Activated CD8-positive, alpha-beta memory T cell treated with anti-CD3 and anti-CD28 coated beads, Interleukin-2, amount 50 U/mL, for 4 hours (primary cell): ENCODE results near the gene GTF2H4.
A peak's percentile ranks its signal among the peaks of the same experiment; 100 is the strongest.
"Not testable (repeated sequence)": the region's sequence is repeated elsewhere in the genome, so short reads cannot be mapped to it uniquely, and the experiment has no call there.

ENCODE experiments used
- DNase-seq: peaks from one replicate; pipeline ENCODE4 v3.0.0-alpha.2; 2020

Gene GTF2H4

DNA sequence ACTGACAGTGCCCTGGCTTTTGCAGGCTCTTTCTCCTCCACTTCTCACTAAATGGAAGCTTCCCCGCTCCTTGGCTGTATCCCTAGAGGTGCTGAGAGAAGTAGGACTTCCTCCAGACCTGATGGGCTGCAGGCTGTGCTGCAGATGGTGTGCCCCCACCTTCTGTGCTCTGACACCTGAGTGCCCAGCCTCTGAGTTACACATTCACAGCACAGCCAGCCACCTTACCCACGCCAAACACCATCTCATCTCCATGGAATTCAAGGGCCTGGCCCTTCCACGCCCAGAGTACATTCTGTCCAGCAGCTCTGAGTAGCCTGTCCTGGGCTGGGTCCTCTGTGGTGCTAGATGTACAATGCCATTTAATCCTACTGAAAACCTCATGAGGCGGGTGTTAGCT, 18.6 kb downstream of the GTF2H4 start:
- no peak for DNase-seq

DNA sequence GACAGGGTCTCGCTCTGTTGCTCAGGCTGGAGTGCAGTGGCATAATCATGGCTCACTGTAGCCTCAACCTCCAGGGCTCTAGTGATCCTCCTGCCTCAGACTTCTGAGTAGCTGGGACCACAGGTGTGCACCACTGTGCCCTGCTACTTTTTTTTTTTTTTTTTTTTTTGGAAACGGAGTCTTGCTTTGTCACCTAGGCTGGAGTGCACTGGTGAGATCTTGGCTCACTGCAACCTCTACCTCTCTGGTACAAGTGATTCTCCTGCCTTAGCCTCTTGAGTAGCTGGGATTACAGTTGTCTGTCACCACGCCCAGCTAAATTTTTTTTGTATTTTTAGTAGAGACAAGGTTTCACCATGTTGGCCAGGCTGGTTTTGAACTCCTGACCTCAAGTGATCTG, 19.1 kb downstream of the GTF2H4 start:
- DNase-seq, result not testable (repeated sequence)

- DNase-seq, result no peak
These were observed 20.7 kb downstream of the GTF2H4 start for GRCh38 chr6:30928677-30929076.

GRCh38 chr6:30930506-30930905, 22.5 kb downstream of the GTF2H4 start:
- no peak for DNase-seq

GRCh38 chr6:30931272-30931671, 23.3 kb downstream of the GTF2H4 start:
- DNase-seq, result no peak

DNA sequence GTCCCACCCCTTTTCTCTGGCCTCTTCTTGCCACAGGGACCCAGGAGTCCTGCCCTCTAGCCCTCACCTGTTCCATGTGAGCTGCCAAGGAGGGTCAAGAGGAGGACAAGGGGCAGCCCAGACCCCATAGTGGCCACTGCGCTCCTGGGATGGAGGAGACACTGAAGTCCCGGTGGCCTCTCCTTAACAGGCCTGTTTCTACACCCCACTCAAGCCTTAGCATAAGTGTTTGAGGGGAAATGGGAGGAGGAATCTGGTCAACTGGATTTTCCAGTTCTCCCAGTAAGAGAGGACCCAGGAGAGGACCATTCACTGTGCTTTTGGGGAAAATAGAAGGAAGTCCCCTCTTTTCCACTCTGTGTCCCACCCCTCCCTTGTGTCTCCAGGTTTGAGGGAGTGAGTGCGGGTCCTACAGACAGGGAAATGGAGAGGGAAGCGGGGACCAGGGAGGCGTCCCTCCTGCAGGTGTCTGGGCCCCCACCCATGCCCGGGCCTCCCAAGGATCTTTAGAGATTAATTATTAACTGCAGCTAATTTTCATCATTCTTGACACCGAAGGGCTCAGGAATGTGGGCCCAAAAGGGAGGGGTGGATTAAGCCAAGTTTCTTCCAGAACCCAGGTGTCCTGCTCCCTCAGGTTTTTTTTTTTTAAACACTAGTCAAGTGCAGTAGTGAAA, 24.1 kb downstream of the GTF2H4 start, which contains the start of gene SFTA2:
TSS of gene SFTA2 (minus strand) at position 202 of the 677 bp plus-strand sequence. CDS start at position 128, 74 bp downstream.
- DNase-seq, result no peak

- DNase-seq, result no peak
These were observed 24.8 kb downstream of the GTF2H4 start for GRCh38 chr6:30932665-30933365.

DNA sequence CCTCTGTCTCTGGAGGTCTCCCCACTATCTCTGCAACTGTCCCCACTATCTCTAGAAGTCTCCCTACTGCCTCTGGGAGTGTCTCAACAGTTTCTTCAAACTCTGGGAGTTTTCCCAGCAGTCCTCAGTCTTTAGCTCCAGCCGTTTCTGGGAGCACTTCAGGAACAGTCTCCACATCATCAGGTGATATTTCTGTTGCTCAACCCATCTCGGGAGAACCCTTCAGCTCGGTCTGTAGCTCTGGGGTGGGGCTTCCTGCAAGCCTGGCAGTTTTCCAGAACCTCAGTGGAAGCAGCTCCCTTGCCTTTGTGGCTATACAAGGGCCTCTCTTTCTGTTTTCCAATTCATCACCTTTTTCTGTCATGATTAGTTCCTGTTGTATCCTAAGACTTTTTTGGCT, 27.0 kb downstream of the GTF2H4 start:
- DNase-seq, result no peak

- DNase-seq, result no peak
These were observed 29.3 kb downstream of the GTF2H4 start for GRCh38 chr6:30937265-30937664.

DNA sequence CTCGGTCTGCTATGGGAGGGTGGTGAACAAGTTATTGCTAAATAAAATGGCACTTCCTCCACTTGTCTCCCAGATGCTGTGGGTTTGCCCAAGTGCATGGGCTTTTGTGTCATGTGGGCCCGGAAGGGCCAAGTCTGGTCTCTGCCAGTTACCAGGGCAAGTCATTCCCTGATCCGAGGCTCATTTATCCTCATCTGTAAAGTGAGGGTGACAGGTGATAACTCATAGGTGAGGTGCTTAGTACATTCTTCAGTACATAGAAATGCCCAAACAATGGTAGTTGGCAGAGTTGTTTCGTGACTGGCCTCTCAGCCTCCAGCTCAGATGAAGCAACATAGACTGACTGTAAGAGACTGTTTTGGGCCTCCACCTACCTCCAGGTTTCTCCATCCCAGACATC, 30.7 kb downstream of the GTF2H4 start:
- DNase-seq, result no peak

GRCh38 chr6:30939473-30939872, 31.5 kb downstream of the GTF2H4 start:
- no peak for DNase-seq

GRCh38 chr6:30940361-30940986, 32.5 kb downstream of the GTF2H4 start, which contains the start of gene MUCL3:
MUCL3 (plus strand) TSS chr6:30940973; CDS start chr6:30941000, 27 bp downstream.
- DNase-seq, result no peak

- DNase-seq, result no peak
These were observed 34.5 kb downstream of the GTF2H4 start for GRCh38 chr6:30942338-30943060.

DNA sequence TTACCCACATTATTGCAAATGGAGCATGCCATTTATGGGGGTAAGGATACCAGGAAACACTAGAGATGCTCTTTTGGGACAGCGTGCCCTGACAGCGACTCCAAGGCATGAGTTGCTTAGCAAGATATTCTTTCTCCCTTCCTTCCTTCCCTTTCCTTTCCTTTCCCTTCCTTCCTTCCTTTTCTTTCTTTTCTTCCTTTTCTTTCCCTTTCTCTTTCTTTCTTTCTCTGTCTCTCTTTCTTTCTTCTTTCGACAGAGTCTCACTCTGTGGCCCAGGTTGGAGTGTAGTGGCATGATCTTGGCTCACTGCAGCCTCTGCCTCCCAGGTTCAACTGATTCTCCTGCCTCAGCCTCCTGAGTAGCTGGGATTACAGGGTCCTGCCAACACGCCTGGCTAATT, 36.0 kb downstream of the GTF2H4 start:
- DNase-seq, result no peak

DNA sequence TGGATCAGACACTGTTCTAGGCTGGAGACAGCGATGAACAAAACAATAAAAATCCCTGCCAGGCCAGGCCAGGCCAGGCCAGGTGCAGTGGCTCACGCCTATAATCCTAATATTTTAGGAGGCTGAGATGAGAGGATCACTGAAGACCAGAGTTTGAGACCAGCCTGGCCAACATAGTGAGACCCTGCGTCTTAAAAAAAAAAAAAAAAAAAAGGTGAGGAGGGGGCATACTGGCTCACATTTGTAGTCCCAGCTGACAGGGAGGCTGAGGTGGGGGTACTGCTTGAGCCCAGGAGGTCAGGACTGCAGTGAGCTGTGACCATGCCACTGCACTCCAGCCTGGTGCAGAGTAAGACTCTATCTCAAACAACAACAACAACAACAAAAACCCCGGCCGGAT, 37.3 kb downstream of the GTF2H4 start:
- no peak for DNase-seq

DNA sequence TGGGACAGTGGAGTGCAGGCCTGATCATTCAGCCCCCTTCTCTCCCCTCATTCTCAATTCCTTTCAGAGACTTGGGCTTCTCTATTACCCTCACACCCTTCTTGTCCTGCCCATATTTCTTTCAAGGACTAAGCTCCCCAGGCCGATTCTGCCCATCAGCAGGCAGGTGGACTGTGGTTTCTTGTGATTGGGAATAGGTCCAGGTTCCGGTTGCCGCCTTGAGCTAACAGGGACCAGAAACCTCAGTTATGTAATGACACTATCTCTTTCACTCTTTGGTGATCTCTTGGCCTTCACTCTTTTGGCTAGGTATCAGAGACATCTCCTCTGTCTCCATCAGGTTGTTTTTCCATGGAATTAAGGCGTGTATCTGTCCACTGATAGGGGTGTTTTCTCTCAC, 39.2 kb downstream of the GTF2H4 start:
- no peak for DNase-seq

- DNase-seq, result no peak
These were observed 40.8 kb downstream of the GTF2H4 start for GRCh38 chr6:30948811-30949210.

DNA sequence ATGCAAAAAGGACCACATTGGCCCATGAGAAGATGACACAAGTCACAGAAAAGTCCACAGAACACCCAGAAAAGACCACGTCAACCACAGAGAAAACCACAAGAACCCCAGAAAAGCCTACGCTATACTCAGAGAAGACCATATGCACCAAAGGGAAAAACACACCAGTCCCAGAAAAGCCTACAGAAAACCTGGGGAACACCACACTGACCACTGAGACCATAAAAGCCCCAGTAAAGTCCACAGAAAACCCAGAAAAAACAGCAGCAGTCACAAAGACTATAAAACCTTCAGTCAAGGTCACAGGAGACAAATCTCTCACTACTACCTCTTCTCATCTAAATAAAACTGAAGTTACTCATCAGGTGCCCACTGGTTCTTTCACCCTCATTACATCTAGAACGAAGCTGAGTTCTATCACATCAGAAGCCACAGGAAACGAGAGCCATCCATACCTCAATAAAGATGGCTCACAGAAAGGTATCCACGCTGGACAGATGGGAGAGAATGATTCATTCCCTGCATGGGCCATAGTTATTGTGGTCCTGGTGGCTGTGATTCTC, 44.0 kb downstream of the GTF2H4 start:
- DNase-seq, result no peak

- DNase-seq, result no peak
These were observed 46.8 kb downstream of the GTF2H4 start for GRCh38 chr6:30954631-30955366.

DNA sequence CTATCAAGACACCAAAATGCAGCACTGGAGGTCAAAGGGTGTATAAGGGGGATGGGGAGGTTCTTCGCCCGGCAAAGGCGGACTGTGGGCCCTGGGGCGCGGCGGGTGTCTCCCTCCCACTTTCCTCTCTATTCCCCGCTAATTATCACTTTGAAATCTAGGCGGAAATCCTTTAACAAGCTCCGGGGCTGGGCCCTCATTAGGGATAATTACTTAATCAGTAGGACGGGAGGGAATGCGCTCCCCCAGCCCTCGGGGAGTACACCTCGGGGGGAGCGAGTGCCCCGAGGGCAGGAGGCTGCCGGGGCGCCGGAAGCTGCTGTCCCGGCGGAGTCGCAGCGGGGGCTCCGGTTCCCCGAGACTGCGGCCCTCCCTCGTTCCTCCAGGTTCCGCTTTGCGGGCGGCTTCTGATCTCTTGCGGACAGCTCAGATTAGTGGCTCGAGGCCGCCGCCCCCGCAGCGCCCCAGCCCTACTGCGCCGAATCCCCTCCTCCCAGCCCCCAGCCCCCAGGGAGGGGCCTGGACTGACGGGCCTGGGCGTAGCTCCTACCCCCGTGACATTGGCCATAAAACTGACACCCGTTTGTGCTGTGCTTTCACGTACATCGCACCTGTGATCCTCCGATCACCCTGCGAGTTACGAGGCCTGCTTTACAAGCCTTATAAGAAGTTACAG, 47.5 kb downstream of the GTF2H4 start:
- peak; percentile 69 for DNase-seq

DNA sequence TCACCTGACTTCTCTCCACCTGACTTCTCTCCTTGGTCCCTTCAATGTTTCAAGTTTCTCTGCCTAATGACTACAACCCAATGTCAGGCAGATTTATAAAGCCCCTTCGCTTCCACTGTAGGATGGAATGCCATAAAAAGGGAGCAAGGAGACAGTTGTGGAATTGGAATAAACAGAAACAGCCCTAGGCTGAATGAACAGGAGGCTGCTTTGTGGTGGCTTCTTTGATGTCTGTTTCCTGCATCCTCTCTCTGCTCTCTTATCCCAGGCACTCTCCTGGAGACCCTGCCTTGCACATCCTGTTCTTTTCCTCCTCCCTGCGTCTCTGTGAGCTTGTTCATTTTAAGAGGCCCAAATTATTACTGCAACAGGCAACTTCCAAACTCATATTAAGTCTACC, 49.7 kb downstream of the GTF2H4 start:
- no peak for DNase-seq
